GM12872 (cell line): Measurements from ENCODE around the gene REXO5.
A peak's percentile ranks its signal among the peaks of the same experiment; 100 is the strongest.

Experiments
- CTCF ChIP-seq: IDR thresholded peaks from 3 replicates; pipeline ENCODE4 v1.5.1; 2011; ENCODE audit warnings: low read depth, mild to moderate bottlenecking, low read length, moderate library complexity; ENCODE audit not compliant: insufficient read depth

The REXO5 gene

GRCh38 chr16:20806168-20807050 is at the start of gene REXO5, which contains the start of gene ERI2:
Gene REXO5, plus strand, starts transcription at chr16:20806527. Its CDS starts 427 bp downstream, at chr16:20806954.
Gene ERI2, minus strand, starts transcription at chr16:20806472. Its CDS starts 42 bp downstream, at chr16:20806430.
- TF ChIP-seq CTCF: peak; percentile 62

- TF ChIP-seq CTCF: no peak
These were observed 46.0 kb upstream of the REXO5 start for GRCh38 chr16:20760346-20760745.

GRCh38 chr16:20761175-20761574 is 45.2 kb upstream of the REXO5 start:
- TF ChIP-seq CTCF: no peak

- TF ChIP-seq CTCF: no peak
These were observed 43.8 kb upstream of the REXO5 start for GRCh38 chr16:20762404-20763123.

- no peak for TF ChIP-seq CTCF
These were observed 42.7 kb upstream of the REXO5 start, which contains the start of gene ACSM3 for GRCh38 chr16:20763461-20764232. Gene ACSM3, plus strand, starts transcription at chr16:20764014. Its CDS starts 6,021 bp downstream, at chr16:20770035.

GRCh38 chr16:20765732-20766131 is 40.6 kb upstream of the REXO5 start:
- no peak for TF ChIP-seq CTCF
